Measurements from ENCODE around the gene PNMT.

The PNMT gene

GRCh38 chr17:39711851-39712250 is 43.6 kb downstream of the PNMT start:
- no peak for DNase-seq

- DNase-seq, result no peak
Measured at GRCh38 chr17:39714234-39714633, 46.0 kb downstream of the PNMT start.

- no peak for DNase-seq
Measured at GRCh38 chr17:39715375-39716072, 47.3 kb downstream of the PNMT start.

- no peak for DNase-seq
Measured at GRCh38 chr17:39716073-39716818, 48.0 kb downstream of the PNMT start.

GRCh38 chr17:39716879-39717536 is 48.8 kb downstream of the PNMT start:
- DNase-seq, result no peak

- DNase-seq, result no peak
Measured at GRCh38 chr17:39717660-39718059, 49.4 kb downstream of the PNMT start.

- no peak for DNase-seq
Measured at GRCh38 chr17:39719563-39720355, 51.5 kb downstream of the PNMT start.
